ENCODE measurements around the gene ICE2.

The ICE2 gene

DNA sequence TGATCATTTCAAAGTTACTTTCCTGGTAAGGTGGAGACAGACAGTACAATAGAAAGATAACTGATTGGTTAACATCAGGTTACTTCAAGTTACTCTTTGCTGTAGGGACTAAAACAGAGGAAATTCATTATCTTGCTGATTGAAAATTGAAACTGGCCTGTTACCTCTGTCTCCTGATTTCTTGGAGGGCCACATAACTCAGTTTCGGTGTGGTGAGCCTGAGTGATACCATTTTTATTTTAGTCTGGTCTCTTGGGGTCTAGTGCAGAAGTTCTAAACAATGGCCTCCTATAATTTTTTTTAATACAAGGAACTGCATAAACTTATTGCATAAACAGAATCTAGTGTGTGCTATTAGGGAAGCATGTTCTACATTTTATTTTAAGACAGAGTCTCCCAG, 1.2 kb upstream of the ICE2 start:
- H3K4me3 ChIP-seq (ENCODE audit: control insufficient read depth in 1 of 7, extremely low read depth in 1 of 7, insufficient read depth in 4 of 7, low read depth in 2 of 7, low read length in 6 of 7) = peak overlapping the region in 4 of 7 experiments; percentile 88 to 98 (median 95)
- H3K4me1 ChIP-seq (ENCODE audit: control extremely low read depth in 1 of 4, control insufficient read depth in 4 of 4, insufficient read depth in 4 of 4, low read length in 3 of 4) = peaks cover 13 to 33% (median 30%) of the 10 kb centered on the region in 4 experiments
- H3K9me3 ChIP-seq (ENCODE audit: control extremely low read depth in 1 of 5, control insufficient read depth in 4 of 5, insufficient read depth in 2 of 5, low read depth in 1 of 5, low read length in 4 of 5) = no peaks in the 10 kb centered on the region
- H3K36me3 ChIP-seq (ENCODE audit: control insufficient read depth in 4 of 4, insufficient read depth in 4 of 4, low read length in 3 of 4) = peaks cover 0 to 6% (median 2%) of the 10 kb centered on the region in 4 experiments
- peak in 1 of 3 donors; percentile 3 for DNase-seq
- H3K27me3 ChIP-seq (replicated peaks in 2 of 5; ENCODE audit: control insufficient read depth in 4 of 5, insufficient read depth in 5 of 5, low read length in 4 of 5) = no peaks in the 10 kb centered on the region
- H3K27ac ChIP-seq (ENCODE audit: insufficient read depth in 1 of 2, low read depth in 1 of 2, low read length in 2 of 2, poor library complexity in 1 of 2, severe bottlenecking in 2 of 2) = no peak overlapping the region
- ChIA-PET POLR2A (interaction anchor here (0.9 kb wide), 1 partner anchor 39 kb away, joined by 3 read pairs; no protein-coding TSS in a partner anchor), CTCF (interaction anchor here (1.3 kb wide), 1 partner anchor 28 kb away, joined by 4 read pairs; no protein-coding TSS in a partner anchor)
- WGBS (ENCODE audit: insufficient coverage) = no CpG with 5 or more reads among the region's 1 CpG

DNA sequence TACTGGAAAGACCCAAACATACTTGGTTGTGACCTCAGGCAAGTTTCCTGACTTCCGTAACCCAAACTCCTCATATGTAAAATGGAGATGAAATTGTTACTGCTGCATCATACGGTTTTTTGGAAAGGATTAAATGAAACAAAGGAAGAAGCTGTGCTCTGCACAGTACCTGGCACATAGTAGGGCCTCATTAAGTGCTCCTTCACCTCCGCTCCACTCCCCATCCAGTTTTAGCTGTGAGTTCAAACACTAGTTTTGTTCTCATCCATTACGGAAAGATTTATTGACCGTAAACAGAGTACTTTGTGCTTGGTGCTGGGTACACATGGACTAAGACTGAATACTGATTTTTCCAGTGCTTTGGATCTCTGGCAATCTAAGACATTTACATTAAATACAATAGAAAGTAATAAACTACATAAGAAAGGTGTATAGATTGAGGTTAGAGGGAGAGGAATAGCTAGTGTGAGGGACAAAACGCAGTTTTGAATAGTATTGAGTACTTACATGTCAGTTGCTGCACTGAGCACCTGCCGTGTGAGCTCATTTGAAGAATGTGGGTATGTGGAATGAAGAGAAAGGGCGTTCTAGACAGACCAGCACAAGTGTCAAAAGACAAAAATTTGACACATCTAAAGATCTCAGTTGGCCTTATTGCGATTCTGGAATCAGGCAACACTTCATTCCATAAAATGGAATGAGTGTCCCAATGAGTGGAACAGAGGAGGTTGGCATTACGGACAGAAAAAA, 594 bp upstream of the ICE2 start:
- peaks cover 2 to 11% (median 5%) of the 10 kb centered on the region in 4 experiments for H3K36me3 ChIP-seq (ENCODE audit: control insufficient read depth in 4 of 4, insufficient read depth in 4 of 4, low read length in 3 of 4)
- CTCF ChIA-PET = interaction anchor here (1.3 kb wide), 1 partner anchor 29 kb away, joined by 4 read pairs; no protein-coding TSS in a partner anchor

GRCh38 chr15:60477916-60478565, 901 bp downstream of the ICE2 start:
- DNase-seq = no peak
- no peaks in the 10 kb centered on the region for H3K27me3 ChIP-seq (replicated peaks in 2 of 5; ENCODE audit: control insufficient read depth in 4 of 5, insufficient read depth in 5 of 5, low read length in 4 of 5)
- peaks cover 13 to 33% (median 30%) of the 10 kb centered on the region in 4 experiments for H3K4me1 ChIP-seq (ENCODE audit: control extremely low read depth in 1 of 4, control insufficient read depth in 4 of 4, insufficient read depth in 4 of 4, low read length in 3 of 4)
- 19% methylated on average over 8 of the region's 9 CpGs for WGBS (ENCODE audit: insufficient coverage)
- peak overlapping the region; percentile 94 to 98 for H3K27ac ChIP-seq (ENCODE audit: insufficient read depth in 1 of 2, low read depth in 1 of 2, low read length in 2 of 2, poor library complexity in 1 of 2, severe bottlenecking in 2 of 2)
- peaks cover 3 to 23% (median 12%) of the 10 kb centered on the region in 4 experiments for H3K36me3 ChIP-seq (ENCODE audit: control insufficient read depth in 4 of 4, insufficient read depth in 4 of 4, low read length in 3 of 4)
- no peaks in the 10 kb centered on the region for H3K9me3 ChIP-seq (ENCODE audit: control extremely low read depth in 1 of 5, control insufficient read depth in 4 of 5, insufficient read depth in 2 of 5, low read depth in 1 of 5, low read length in 4 of 5)
- ChIA-PET POLR2A (no interaction called here), CTCF (interaction anchor here (1.4 kb wide), 1 partner anchor 29 kb away, joined by 6 read pairs; no protein-coding TSS in a partner anchor)
- peak overlapping the region; percentile 88 to 98 (median 94) for H3K4me3 ChIP-seq (ENCODE audit: control insufficient read depth in 1 of 7, extremely low read depth in 1 of 7, insufficient read depth in 4 of 7, low read depth in 2 of 7, low read length in 6 of 7)

More for the DNA sequence above, 594 bp upstream of the ICE2 start:
- 54% methylated on average over 6 of the region's 10 CpGs for WGBS (ENCODE audit: insufficient coverage)
- H3K27me3 ChIP-seq (replicated peaks in 2 of 5; ENCODE audit: control insufficient read depth in 4 of 5, insufficient read depth in 5 of 5, low read length in 4 of 5) = no peaks in the 10 kb centered on the region
- POLR2A ChIA-PET = interaction anchor here (0.6 to 0.9 kb wide), 2 partner anchors 38 to 136 kb away, joined by 3 read pairs; no protein-coding TSS in a partner anchor
- H3K27ac ChIP-seq (ENCODE audit: insufficient read depth in 1 of 2, low read depth in 1 of 2, low read length in 2 of 2, poor library complexity in 1 of 2, severe bottlenecking in 2 of 2) = peak overlapping the region; percentile 94 to 98
- no peaks in the 10 kb centered on the region for H3K9me3 ChIP-seq (ENCODE audit: control extremely low read depth in 1 of 5, control insufficient read depth in 4 of 5, insufficient read depth in 2 of 5, low read depth in 1 of 5, low read length in 4 of 5)
- DNase-seq = peak in 1 of 3 donors; percentile 7
- H3K4me3 ChIP-seq (ENCODE audit: control insufficient read depth in 1 of 7, extremely low read depth in 1 of 7, insufficient read depth in 4 of 7, low read depth in 2 of 7, low read length in 6 of 7) = peak overlapping the region; percentile 88 to 98 (median 94)
- H3K4me1 ChIP-seq (ENCODE audit: control extremely low read depth in 1 of 4, control insufficient read depth in 4 of 4, insufficient read depth in 4 of 4, low read length in 3 of 4) = peaks cover 13 to 33% (median 30%) of the 10 kb centered on the region in 4 experiments

GRCh38 chr15:60477164-60477563, 1.8 kb downstream of the ICE2 start:
- ChIA-PET CTCF (interaction anchor here (1.4 kb wide), 1 partner anchor 30 kb away, joined by 6 read pairs; no protein-coding TSS in a partner anchor), POLR2A (no interaction called here)
- Histone ChIP-seq H3K4me3 (ENCODE audit: control insufficient read depth in 1 of 7, extremely low read depth in 1 of 7, insufficient read depth in 4 of 7, low read depth in 2 of 7, low read length in 6 of 7) (peak overlapping the region in 3 of 7 experiments; percentile 25 to 98 (median 88)), H3K27ac (ENCODE audit: insufficient read depth in 1 of 2, low read depth in 1 of 2, low read length in 2 of 2, poor library complexity in 1 of 2, severe bottlenecking in 2 of 2) (peak overlapping the region in 1 of 2 experiments; percentile 98), H3K36me3 (ENCODE audit: control insufficient read depth in 4 of 4, insufficient read depth in 4 of 4, low read length in 3 of 4) (peaks cover 4 to 29% (median 15%) of the 10 kb centered on the region in 4 experiments), H3K27me3 (replicated peaks in 2 of 5; ENCODE audit: control insufficient read depth in 4 of 5, insufficient read depth in 5 of 5, low read length in 4 of 5) (no peaks in the 10 kb centered on the region), H3K4me1 (ENCODE audit: control extremely low read depth in 1 of 4, control insufficient read depth in 4 of 4, insufficient read depth in 4 of 4, low read length in 3 of 4) (peaks cover 13 to 33% (median 30%) of the 10 kb centered on the region in 4 experiments), H3K9me3 (ENCODE audit: control extremely low read depth in 1 of 5, control insufficient read depth in 4 of 5, insufficient read depth in 2 of 5, low read depth in 1 of 5, low read length in 4 of 5) (no peaks in the 10 kb centered on the region)
- DNase-seq = no peak
- no CpG with 5 or more reads among the region's 1 CpG for WGBS (ENCODE audit: insufficient coverage)

GRCh38 chr15:60476713-60477112, 2.2 kb downstream of the ICE2 start:
- H3K9me3 ChIP-seq (ENCODE audit: control extremely low read depth in 1 of 5, control insufficient read depth in 4 of 5, insufficient read depth in 2 of 5, low read depth in 1 of 5, low read length in 4 of 5) = no peaks in the 10 kb centered on the region
- peak overlapping the region in 2 of 7 experiments; percentile 25 to 88 for H3K4me3 ChIP-seq (ENCODE audit: control insufficient read depth in 1 of 7, extremely low read depth in 1 of 7, insufficient read depth in 4 of 7, low read depth in 2 of 7, low read length in 6 of 7)
- WGBS (ENCODE audit: insufficient coverage) = 97% methylated on average over 3 of the region's 3 CpGs
- H3K27me3 ChIP-seq (replicated peaks in 2 of 5; ENCODE audit: control insufficient read depth in 4 of 5, insufficient read depth in 5 of 5, low read length in 4 of 5) = no peaks in the 10 kb centered on the region
- H3K4me1 ChIP-seq (ENCODE audit: control extremely low read depth in 1 of 4, control insufficient read depth in 4 of 4, insufficient read depth in 4 of 4, low read length in 3 of 4) = peaks cover 13 to 33% (median 30%) of the 10 kb centered on the region in 4 experiments
- no peak overlapping the region for H3K27ac ChIP-seq (ENCODE audit: insufficient read depth in 1 of 2, low read depth in 1 of 2, low read length in 2 of 2, poor library complexity in 1 of 2, severe bottlenecking in 2 of 2)
- DNase-seq = no peak
- ChIA-PET CTCF (no interaction called here), POLR2A (no interaction called here)
- peaks cover 4 to 29% (median 15%) of the 10 kb centered on the region in 4 experiments for H3K36me3 ChIP-seq (ENCODE audit: control insufficient read depth in 4 of 4, insufficient read depth in 4 of 4, low read length in 3 of 4)

- no peak for DNase-seq
- peaks cover 15 to 42% (median 25%) of the 10 kb centered on the region in 4 experiments for H3K36me3 ChIP-seq (ENCODE audit: control insufficient read depth in 4 of 4, insufficient read depth in 4 of 4, low read length in 3 of 4)
- H3K9me3 ChIP-seq (ENCODE audit: control extremely low read depth in 1 of 5, control insufficient read depth in 4 of 5, insufficient read depth in 2 of 5, low read depth in 1 of 5, low read length in 4 of 5) = no peaks in the 10 kb centered on the region
- H3K4me1 ChIP-seq (ENCODE audit: control extremely low read depth in 1 of 4, control insufficient read depth in 4 of 4, insufficient read depth in 4 of 4, low read length in 3 of 4) = peaks cover 7 to 19% (median 19%) of the 10 kb centered on the region in 4 experiments
- ChIA-PET CTCF (no interaction called here), POLR2A (no interaction called here)
- 100% methylated on average over 3 of the region's 3 CpGs for WGBS (ENCODE audit: insufficient coverage)
- no peak overlapping the region for H3K4me3 ChIP-seq (ENCODE audit: control insufficient read depth in 1 of 7, extremely low read depth in 1 of 7, insufficient read depth in 4 of 7, low read depth in 2 of 7, low read length in 6 of 7)
- H3K27ac ChIP-seq (ENCODE audit: insufficient read depth in 1 of 2, low read depth in 1 of 2, low read length in 2 of 2, poor library complexity in 1 of 2, severe bottlenecking in 2 of 2) = no peak overlapping the region
- H3K27me3 ChIP-seq (replicated peaks in 2 of 5; ENCODE audit: control insufficient read depth in 4 of 5, insufficient read depth in 5 of 5, low read length in 4 of 5) = no peaks in the 10 kb centered on the region
Measured at GRCh38 chr15:60473135-60473534, 5.8 kb downstream of the ICE2 start.

Measured in common myeloid progenitor, CD34-positive (primary cell).